OCI-LY3 (cell line): ENCODE data around the gene SLCO4A1.

Experiments used
- H2AFZ ChIP-seq: fragments of 200-600, 300-600 bp; shearing (Covaris generic); 2 replicates; pipeline ENCODE4 v1.6.0; 2014; ENCODE audit warnings: antibody characterized with exemption, low read depth, low read length
- H3K27ac ChIP-seq: fragments of 200-600, 300-600 bp; sonication (generic); 2 replicates; pipeline ENCODE4 v1.5.1; 2014; ENCODE audit warnings: mild to moderate bottlenecking, low read length, moderate library complexity, mixed read lengths
- H3K27me3 ChIP-seq: fragments of 200-600, 300-600 bp; sonication (generic); 2 replicates; pipeline ENCODE4 v1.6.1; 2014; ENCODE audit warnings: low read depth, low read length, mixed read lengths
- H3K36me3 ChIP-seq: fragments of 200-600, 300-600 bp; sonication (generic); replicated peaks from 2 replicates; pipeline ENCODE3; 2014; ENCODE audit warnings: low read depth, low read length, mixed read lengths
- H3K4me1 ChIP-seq: fragments of 300-600, 200-600 bp; sonication (generic); 2 replicates; pipeline ENCODE4 v1.6.1; 2014; ENCODE audit warnings: low read length, mixed read lengths
- H3K4me2 ChIP-seq: fragments of 200-600, 300-600 bp; sonication (generic); 2 replicates; pipeline ENCODE4 v1.6.1; 2014; ENCODE audit warnings: low read length, mixed read lengths
- H3K4me3 ChIP-seq: fragments of 300-600, 200-600 bp; sonication (generic); 2 replicates; pipeline ENCODE4 v1.5.1; 2014; ENCODE audit warnings: antibody characterized with exemption, mild to moderate bottlenecking, low read length, moderate library complexity
- H3K79me2 ChIP-seq: fragments of 300-600, 200-600 bp; shearing (Covaris generic); 2 replicates; pipeline ENCODE4 v1.6.1; 2014; ENCODE audit warnings: mild to moderate bottlenecking, low read length, mixed read lengths
- H3K9ac ChIP-seq: fragments of 300-600, 200-600 bp; shearing (Covaris generic); 2 replicates; pipeline ENCODE4 v1.6.0; 2014; ENCODE audit warnings: mild to moderate bottlenecking, low read length, moderate library complexity
- H3K9me3 ChIP-seq: fragments of 200-600, 300-600 bp; shearing (Covaris generic); 2 replicates; pipeline ENCODE4 v1.6.1; 2014; ENCODE audit warnings: low read length, mixed read lengths; ENCODE audit not compliant: insufficient read depth
- H4K20me1 ChIP-seq: fragments of 200-600, 300-600 bp; sonication (generic); 2 replicates; pipeline ENCODE4 v1.6.1; 2016; ENCODE audit warnings: low read length, mixed read lengths; ENCODE audit not compliant: insufficient read depth
- EZH2phosphoT487 ChIP-seq: fragments of 200-600 bp; shearing (Covaris generic); IDR thresholded peaks from 2 replicates; pipeline ENCODE4 v1.6.1; 2018; ENCODE audit warnings: antibody characterized with exemption, mixed run types, low read depth
- TF ChIP-seq, protein P1 (sequence below): fragments of 200-600, 300-600 bp; sonication (generic); IDR thresholded peaks from 2 replicates; pipeline ENCODE4 v1.5.1; 2014; ENCODE audit warnings: antibody characterized with exemption, low read length, low read depth

Gene SLCO4A1

DNA sequence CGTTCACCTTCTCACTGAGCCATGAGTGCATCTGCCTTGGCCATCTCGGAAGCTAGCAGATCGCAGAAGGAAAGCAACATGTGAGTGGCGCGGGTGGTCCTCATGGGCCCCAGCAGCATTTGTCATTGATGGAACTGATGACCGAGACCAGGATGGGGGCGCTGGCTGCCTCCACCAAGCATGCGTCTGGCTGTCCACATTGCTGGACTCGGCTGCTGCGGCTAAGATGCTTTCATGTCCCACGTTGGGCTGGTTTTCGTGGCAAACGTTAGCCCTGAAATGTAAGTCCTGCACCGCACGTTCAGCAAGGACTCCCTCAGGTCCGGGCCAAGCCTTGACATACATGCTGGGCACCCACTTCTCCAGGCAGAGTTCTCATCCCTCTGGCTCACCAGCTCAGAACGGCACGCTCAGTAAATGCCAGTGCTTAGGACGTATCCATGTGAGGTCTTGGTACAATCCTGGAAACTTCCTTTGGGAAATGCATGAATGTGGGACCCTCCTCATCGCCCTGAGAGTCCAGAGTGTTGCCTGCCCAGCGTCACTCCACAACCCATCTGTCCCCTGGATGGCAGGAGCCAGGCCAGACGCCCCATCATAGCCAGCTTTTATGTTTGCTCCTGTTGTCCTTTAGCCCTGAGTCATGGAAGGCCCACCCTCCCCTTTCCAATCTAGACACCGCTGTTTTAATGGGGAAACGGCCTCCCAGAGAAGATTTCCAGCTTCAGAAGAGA, 8.4 kb downstream of the SLCO4A1 start:
- peaks cover 91% of the 10 kb centered on the region for H4K20me1 ChIP-seq
- TF ChIP-seq, protein P1, sequence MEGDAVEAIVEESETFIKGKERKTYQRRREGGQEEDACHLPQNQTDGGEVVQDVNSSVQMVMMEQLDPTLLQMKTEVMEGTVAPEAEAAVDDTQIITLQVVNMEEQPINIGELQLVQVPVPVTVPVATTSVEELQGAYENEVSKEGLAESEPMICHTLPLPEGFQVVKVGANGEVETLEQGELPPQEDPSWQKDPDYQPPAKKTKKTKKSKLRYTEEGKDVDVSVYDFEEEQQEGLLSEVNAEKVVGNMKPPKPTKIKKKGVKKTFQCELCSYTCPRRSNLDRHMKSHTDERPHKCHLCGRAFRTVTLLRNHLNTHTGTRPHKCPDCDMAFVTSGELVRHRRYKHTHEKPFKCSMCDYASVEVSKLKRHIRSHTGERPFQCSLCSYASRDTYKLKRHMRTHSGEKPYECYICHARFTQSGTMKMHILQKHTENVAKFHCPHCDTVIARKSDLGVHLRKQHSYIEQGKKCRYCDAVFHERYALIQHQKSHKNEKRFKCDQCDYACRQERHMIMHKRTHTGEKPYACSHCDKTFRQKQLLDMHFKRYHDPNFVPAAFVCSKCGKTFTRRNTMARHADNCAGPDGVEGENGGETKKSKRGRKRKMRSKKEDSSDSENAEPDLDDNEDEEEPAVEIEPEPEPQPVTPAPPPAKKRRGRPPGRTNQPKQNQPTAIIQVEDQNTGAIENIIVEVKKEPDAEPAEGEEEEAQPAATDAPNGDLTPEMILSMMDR, result no peak
- no peak overlapping the region for H3K9ac ChIP-seq
- no peaks in the 10 kb centered on the region for H3K9me3 ChIP-seq
- no peak overlapping the region for H2AFZ ChIP-seq
- no peaks in the 10 kb centered on the region for H3K27me3 ChIP-seq
- no peak overlapping the region for H3K4me2 ChIP-seq
- peaks cover 25% of the 10 kb centered on the region for H3K4me1 ChIP-seq
- peaks cover 93% of the 10 kb centered on the region for H3K79me2 ChIP-seq
- no peak overlapping the region for H3K27ac ChIP-seq
- no peak overlapping the region for H3K4me3 ChIP-seq
- peaks cover 14% of the 10 kb centered on the region for H3K36me3 ChIP-seq

DNA sequence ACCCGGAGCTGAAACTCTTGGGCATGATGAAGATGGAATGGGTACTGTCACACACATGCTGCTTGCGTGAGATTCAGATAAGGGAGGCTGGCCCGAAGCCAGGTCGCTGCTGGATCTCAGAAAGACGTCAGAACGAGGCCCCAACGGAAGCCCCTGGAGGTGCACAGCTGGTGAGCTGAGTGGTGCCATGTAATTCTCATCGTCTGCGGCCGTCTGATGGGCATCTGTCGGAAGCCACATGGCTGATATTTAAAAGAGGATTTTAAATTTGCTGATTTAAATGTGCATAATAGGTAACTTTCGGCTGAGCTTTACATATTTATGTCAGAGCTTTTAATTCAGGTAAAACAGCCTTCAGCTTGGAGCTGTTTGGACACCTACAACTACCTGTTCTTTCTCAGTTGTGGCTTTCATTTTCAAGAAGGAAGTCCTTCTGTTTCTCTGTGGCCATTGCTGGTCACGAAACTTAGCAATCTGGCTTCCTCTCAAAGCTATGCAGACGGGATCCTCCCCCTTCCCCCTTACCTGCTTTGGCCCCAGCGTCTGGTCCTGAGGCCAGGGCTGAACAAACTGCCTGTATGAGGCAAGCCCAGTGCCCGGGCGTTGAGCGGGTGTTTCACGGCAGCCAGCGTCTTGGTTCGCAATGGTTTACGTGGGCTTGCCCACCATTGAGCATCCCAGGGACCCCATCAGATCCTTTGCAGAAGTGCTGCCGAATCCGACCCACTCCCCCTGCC, 9.2 kb downstream of the SLCO4A1 start:
- Histone ChIP-seq H3K9me3 (no peaks in the 10 kb centered on the region), H3K4me1 (peaks cover 18% of the 10 kb centered on the region), H3K36me3 (peaks cover 16% of the 10 kb centered on the region), H2AFZ (no peak overlapping the region), H3K9ac (no peak overlapping the region), H3K27ac (no peak overlapping the region), H3K4me2 (no peak overlapping the region), H3K4me3 (no peak overlapping the region), H3K27me3 (no peaks in the 10 kb centered on the region), H4K20me1 (peaks cover 90% of the 10 kb centered on the region), H3K79me2 (peaks cover 92% of the 10 kb centered on the region)
- no peak for TF ChIP-seq EZH2phosphoT487
- TF ChIP-seq, protein P1, result no peak

DNA sequence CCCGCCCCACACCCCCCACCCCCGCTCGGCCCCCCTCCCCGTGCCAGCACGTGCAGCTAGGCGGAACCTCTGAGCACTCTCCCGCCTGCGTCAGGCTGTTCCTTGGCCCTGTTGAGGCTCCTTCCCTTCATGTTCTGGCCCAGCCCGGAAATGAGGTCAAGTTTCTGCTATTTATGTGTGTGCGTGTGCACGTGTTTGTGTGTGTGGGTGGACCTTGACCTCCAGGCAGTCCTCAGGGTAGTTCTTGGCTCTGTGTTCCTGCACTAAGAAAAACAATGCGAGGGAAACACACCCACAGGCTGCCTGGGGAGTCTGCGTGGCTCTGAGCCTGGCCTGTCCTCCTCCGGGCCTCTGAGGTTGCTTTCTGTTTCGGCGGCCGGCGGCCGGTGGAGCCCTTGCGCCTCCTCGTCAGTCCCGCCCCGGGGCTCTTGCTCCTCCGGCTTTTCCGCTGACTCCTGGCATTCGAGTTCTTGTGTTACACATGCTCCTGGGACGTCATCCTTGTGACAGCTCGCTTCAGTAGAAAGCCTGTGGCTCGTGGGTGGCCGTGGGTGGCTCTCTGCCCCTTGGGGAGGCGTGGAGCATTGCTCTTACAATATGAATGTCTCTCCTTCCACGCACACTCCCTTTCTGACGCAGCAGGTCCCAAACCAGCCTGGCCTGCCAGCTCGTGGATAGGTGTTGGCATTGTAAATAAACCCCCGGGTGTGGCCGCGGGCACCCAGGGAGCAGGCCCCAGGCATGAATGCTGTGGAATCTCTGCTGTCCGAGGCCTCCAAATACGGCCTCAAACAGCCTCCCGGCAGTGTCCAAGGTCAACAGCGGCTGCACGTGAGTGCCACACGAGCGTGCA, 10.0 kb downstream of the SLCO4A1 start:
- Histone ChIP-seq H3K79me2 (peaks cover 87% of the 10 kb centered on the region), H4K20me1 (peaks cover 86% of the 10 kb centered on the region), H2AFZ (no peak overlapping the region)

More for the DNA sequence above, 10.0 kb downstream of the SLCO4A1 start:
- Histone ChIP-seq H3K27ac (no peak overlapping the region), H3K4me3 (no peak overlapping the region), H3K4me1 (peaks cover 10% of the 10 kb centered on the region; the same call in 1 of the 2 replicates), H3K36me3 (peaks cover 18% of the 10 kb centered on the region), H3K4me2 (no peak overlapping the region), H3K9me3 (no peaks in the 10 kb centered on the region), H3K27me3 (no peaks in the 10 kb centered on the region), H3K9ac (no peak overlapping the region)
- TF ChIP-seq EZH2phosphoT487, result no peak
- TF ChIP-seq, protein P1, result no peak
